ENCODE results near the gene TESK2.

GRCh38 chr1:45510972-45511527, 20.1 kb upstream of the TESK2 start:
- TF ChIP-seq YY1 (IDR thresholded peaks at IDR 0.05; ENCODE audit: insufficient read depth, insufficient read length) (no peak), SUZ12 (IDR thresholded peaks at IDR 0.05; ENCODE audit: extremely low read depth, insufficient read depth, insufficient read length) (no peak), ZNF274 (IDR thresholded peaks at IDR 0.05; ENCODE audit: low read depth, low read length) (no peak)
